Stimulated activated CD4-positive, alpha-beta T cell treated with anti-CD3 and anti-CD28 coated beads, Interleukin-12 subunit alpha, Interleukin-12 subunit beta, amount 100 ng/mL, for 24 hours (primary cell): ENCODE results near the gene UBA3.

ENCODE experiments used
- DNase-seq, 2 experiments: peaks; one replicate each; pipeline ENCODE4 v3.0.0-alpha.2; 2020; ENCODE audit warnings: low read depth in 2 of 2

UBA3 gene

GRCh38 chr3:69012100-69012799 is 67.9 kb downstream of the UBA3 start:
- DNase-seq, result no peak

- no peak for DNase-seq
Observed at GRCh38 chr3:69011096-69011730, 69.0 kb downstream of the UBA3 start.

- DNase-seq, result no peak
Observed at GRCh38 chr3:69009559-69010410, 70.4 kb downstream of the UBA3 start.

GRCh38 chr3:69008980-69009379 is 71.2 kb downstream of the UBA3 start:
- no peak for DNase-seq

GRCh38 chr3:69005791-69006482 is 74.2 kb downstream of the UBA3 start:
- DNase-seq, result no peak

GRCh38 chr3:69005071-69005790 is 74.9 kb downstream of the UBA3 start:
- no peak for DNase-seq
